A549 (cell line): ENCODE measurements around the gene ZEB1. TPM values are rescaled to one million over a fixed set of nuclear protein-coding genes. Genes with fewer than 3 reads are reported as not detected.

ENCODE experiments used
- ATAC-seq, 2 experiments: fragments of 200-7000 bp in 1 of 2; fragments of >200 bp in 1 of 2; cut with Nextera tagmentation in 1 of 2; cut with Tn5 transposase in 1 of 2; 3 replicates each; pipeline versions ENCODE4 v1.8.0 to v1.9.1; 2018 to 2020; ENCODE audit warnings: mild to moderate bottlenecking in 1 of 2, moderate library complexity in 1 of 2
- CTCF ChIA-PET: fragments of 300-600 bp; sonication (Branson Sonifier 250); formaldehyde crosslinking; extraction: SDS; loops from one replicate; lab custom pipeline; 2021; ENCODE audit warnings: antibody characterized with exemption, inconsistent platforms; lab: Yijun Ruan, JAX
- POLR2A ChIA-PET: fragments of 350-600 bp; formaldehyde crosslinking; extraction: SDS; loops from one replicate; lab custom pipeline; 2021; ENCODE audit warnings: antibody characterized with exemption, inconsistent platforms; lab: Yijun Ruan, JAX
- DNase-seq, 2 experiments: peaks; one replicate each; pipeline versions ENCODE4 v3.0.0 to v3.0.0-alpha.2; 2011 to 2016; ENCODE audit warnings: low read depth in 1 of 2, low spot score in 1 of 2
- FAIRE-seq: peaks from 2 replicates; lab custom pipeline; 2011; peaks lifted over from hg19 to GRCh38; lab: Jason Lieb, UNC
- H3K27ac ChIP-seq, 2 experiments: fragments of >200 bp; sonication (Bioruptor Twin); formaldehyde crosslinking; 3 replicates each; pipeline ENCODE4 v1.5.1; 2016 to 2017
- H3K4me1 ChIP-seq: fragments of >200 bp; sonication (Bioruptor Twin); formaldehyde crosslinking; 3 replicates; pipeline ENCODE4 v1.6.1; 2016
- H3K4me2 ChIP-seq: fragments of >200 bp; sonication (Bioruptor Twin); formaldehyde crosslinking; 3 replicates; pipeline ENCODE4 v1.6.1; 2016
- H3K4me3 ChIP-seq: fragments of >200 bp; sonication (Bioruptor Twin); formaldehyde crosslinking; 3 replicates; pipeline ENCODE4 v1.5.1; 2016
- H3K9me3 ChIP-seq: fragments of >200 bp; sonication (Bioruptor Twin); formaldehyde crosslinking; 3 replicates; pipeline ENCODE4 v1.6.1; 2016
- CEBPB ChIP-seq, 2 experiments: fragments of >200 bp in 1 of 2; sonication (Bioruptor Twin) in 1 of 2; formaldehyde crosslinking in 1 of 2; IDR thresholded peaks; 2 replicates each; pipeline ENCODE4 v1.6.1; 2012 to 2016
- CHD4 ChIP-seq: fragments of 200-600 bp; sonication (generic); IDR thresholded peaks from 2 replicates; pipeline ENCODE4 v1.6.1; 2016; ENCODE audit warnings: antibody characterized with exemption, mild to moderate bottlenecking, borderline replicate concordance
- CTCF ChIP-seq: fragments of >200 bp; sonication (Bioruptor Twin); formaldehyde crosslinking; IDR thresholded peaks from 3 replicates; pipeline ENCODE4 v1.5.1; 2016
- E2F6 ChIP-seq: IDR thresholded peaks from 2 replicates; pipeline ENCODE4 v1.6.1; 2012; ENCODE audit warnings: low read depth, borderline replicate concordance
- EP300 ChIP-seq, 2 experiments: fragments of >200 bp; sonication (Bioruptor Twin); formaldehyde crosslinking; IDR thresholded peaks; 2 replicates in 1 of 2; 3 replicates in 1 of 2; pipeline ENCODE4 v1.6.1; 2016 to 2017
- ESRRA ChIP-seq: fragments of 150-350 bp; IDR thresholded peaks from 2 replicates; pipeline ENCODE4 v1.6.1; 2014; ENCODE audit warnings: mild to moderate bottlenecking, low read length, borderline replicate concordance
- FOSL2 ChIP-seq, 2 experiments: fragments of 450-650 bp in 1 of 2; fragments of >200 bp in 1 of 2; sonication (Bioruptor Twin) in 1 of 2; formaldehyde crosslinking; IDR thresholded peaks; 2 replicates each; pipeline versions ENCODE4 v1.5.0 to v1.6.1; 2016 to 2020; ENCODE audit warnings: mild to moderate bottlenecking in 1 of 2, moderate library complexity in 1 of 2
- FOXS1 ChIP-seq: fragments of 250-450 bp; sonication (Bioruptor Pico); IDR thresholded peaks from 2 replicates; pipeline ENCODE4 v1.5.0; 2020; ENCODE audit warnings: mild to moderate bottlenecking, moderate library complexity
- GATA3 ChIP-seq: IDR thresholded peaks from 2 replicates; pipeline ENCODE4 v1.6.1; 2012; ENCODE audit warnings: borderline replicate concordance
- HEYL ChIP-seq: fragments of 250-450 bp; sonication (Bioruptor Pico); IDR thresholded peaks from 2 replicates; pipeline ENCODE4 v1.8.0; 2021; ENCODE audit warnings: mild to moderate bottlenecking, moderate library complexity
- HOXB5 ChIP-seq: fragments of 250-450 bp; sonication (Bioruptor Pico); IDR thresholded peaks from 2 replicates; pipeline ENCODE4 v1.5.0; 2020; ENCODE audit warnings: mild to moderate bottlenecking, moderate library complexity
- JUNB ChIP-seq: fragments of >200 bp; sonication (Bioruptor Twin); formaldehyde crosslinking; IDR thresholded peaks from 2 replicates; pipeline ENCODE4 v1.6.1; 2016
- MAZ ChIP-seq: fragments of 150-350 bp; IDR thresholded peaks from 2 replicates; pipeline ENCODE4 v1.6.1; 2014; ENCODE audit warnings: antibody characterized with exemption, low read depth, low read length, borderline replicate concordance
- NR3C1 ChIP-seq: fragments of >200 bp; sonication (Bioruptor Twin); formaldehyde crosslinking; IDR thresholded peaks from 3 replicates; pipeline ENCODE4 v1.6.1; 2017
- PHF8 ChIP-seq: fragments of 200-600 bp; sonication (generic); IDR thresholded peaks from 2 replicates; pipeline ENCODE4 v1.6.1; 2016; ENCODE audit warnings: low read depth, mild to moderate bottlenecking, antibody characterized with exemption, moderate library complexity, borderline replicate concordance
- POLR2A ChIP-seq: IDR thresholded peaks from 2 replicates; pipeline ENCODE4 v1.6.1; 2012; ENCODE audit warnings: mild to moderate bottlenecking, low read length
- RAD21 ChIP-seq, 2 experiments: fragments of >200 bp in 1 of 2; sonication (Bioruptor Twin) in 1 of 2; formaldehyde crosslinking in 1 of 2; IDR thresholded peaks in 1 of 2; conservative IDR thresholded peaks in 1 of 2; 2 replicates in 1 of 2; 3 replicates in 1 of 2; pipeline ENCODE4 v1.6.1; 2012 to 2018; ENCODE audit warnings: inconsistent platforms in 1 of 2
- RARB ChIP-seq: fragments of 250-450 bp; sonication (Bioruptor Pico); IDR thresholded peaks from 2 replicates; pipeline ENCODE4 v1.8.0; 2021; ENCODE audit warnings: mild to moderate bottlenecking, moderate library complexity
- RNF2 ChIP-seq: fragments of 200-600 bp; sonication (generic); IDR thresholded peaks from 2 replicates; pipeline ENCODE4 v1.6.1; 2016; ENCODE audit warnings: low read depth, mild to moderate bottlenecking, antibody characterized with exemption, moderate library complexity, borderline replicate concordance
- ZC3H11A ChIP-seq: fragments of 450-650 bp; IDR thresholded peaks from 2 replicates; pipeline ENCODE4 v1.6.1; 2014; ENCODE audit warnings: antibody characterized with exemption, mild to moderate bottlenecking
- WGBS: methylation state at CpG from one replicate; pipeline ENCODE4 v1.1.6; 2017; ENCODE audit errors: missing lambda C conversion rate; 5-methylcytosine and 5-hydroxymethylcytosine counted together
- polyA plus RNA-seq, 4 experiments: library from polyadenylated mRNA; depleted of rRNA in 3 of 4; stranded (reverse); fragments of >200 nt; fragmentation: RNase III in 1 of 4; extraction: RNeasy Plus Mini Kit Qiagen cat#74134 plus additional on column Dnase treatment in 1 of 4; gene quantifications; 2 replicates in 3 of 4; 3 replicates in 1 of 4; pipeline ENCODE4 v1.2.3, GENCODE V29; 2011 to 2017
- TF ChIP-seq, protein P1 (sequence below): fragments of >200 bp; sonication (Bioruptor Twin); formaldehyde crosslinking; IDR thresholded peaks from 2 replicates; pipeline ENCODE4 v1.6.1; 2016
- TF ChIP-seq, protein P2 (sequence below): IDR thresholded peaks from 2 replicates; pipeline ENCODE4 v1.6.1; 2012
- TF ChIP-seq, protein P3 (sequence below): fragments of 250-450 bp; sonication (Bioruptor Pico); IDR thresholded peaks from 2 replicates; pipeline ENCODE4 v1.5.0; 2021; ENCODE audit warnings: mild to moderate bottlenecking, moderate library complexity, borderline replicate concordance

ZEB1 gene
- polyA plus RNA-seq, 2 of the 4 experiments (the other 2 are of a cell fraction) = 8.1 to 23.8 TPM

- TF ChIP-seq RAD21 (conservative IDR thresholded peaks at IDR 0.05 in 1 of 2, IDR thresholded peaks at IDR 0.05 in 1 of 2) (no peak), MAZ (no peak), E2F6 (no peak), ESRRA (no peak), RNF2 (no peak), JUNB (no peak), GATA3 (no peak), ZC3H11A (no peak), HEYL (CRISPR knock-in tag) (no peak), FOXS1 (CRISPR knock-in tag) (no peak), RARB (no peak)
- TF ChIP-seq, protein P1, sequence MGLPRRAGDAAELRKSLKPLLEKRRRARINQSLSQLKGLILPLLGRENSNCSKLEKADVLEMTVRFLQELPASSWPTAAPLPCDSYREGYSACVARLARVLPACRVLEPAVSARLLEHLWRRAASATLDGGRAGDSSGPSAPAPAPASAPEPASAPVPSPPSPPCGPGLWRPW = no peak
- Histone ChIP-seq H3K27ac (no peak overlapping the region), H3K4me2 (no peak overlapping the region), H3K9me3 (no peaks in the 10 kb centered on the region), H3K4me3 (no peak overlapping the region), H3K4me1 (no peaks in the 10 kb centered on the region)
- ChIA-PET CTCF (no interaction called here), POLR2A (no interaction called here)
- FAIRE-seq (no peak), DNase-seq (no peak), ATAC-seq (no peak)
- 84% methylated on average over 1 of the region's 1 CpG for WGBS
These were observed 62.2 kb downstream of the ZEB1 start for GRCh38 chr10:31381171-31381570.

DNA sequence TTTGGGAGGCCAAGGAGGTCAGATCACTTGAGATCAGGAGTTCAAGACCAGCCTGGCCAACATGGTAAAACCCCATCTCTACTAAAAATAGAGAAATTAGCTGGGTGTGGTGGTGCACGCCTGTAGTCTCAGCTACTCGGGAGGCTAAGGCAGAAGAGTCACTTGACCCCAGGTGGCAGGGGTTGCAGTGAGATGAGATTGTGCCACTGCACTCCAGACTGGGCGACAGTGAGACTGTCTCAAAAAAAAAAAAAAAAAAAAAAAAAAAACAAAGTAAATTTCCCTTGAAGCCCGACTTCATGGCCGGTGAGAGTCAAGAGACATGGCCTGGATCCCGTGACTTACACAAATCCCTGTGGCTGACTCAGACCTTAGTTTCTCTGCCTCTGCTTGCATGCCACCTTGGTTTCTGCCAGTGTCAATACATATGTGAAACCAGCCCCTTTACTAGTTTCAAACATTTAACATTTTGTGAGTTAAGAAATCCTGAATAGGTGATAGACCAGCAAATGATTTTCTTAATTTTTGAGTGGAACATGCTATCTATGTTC is 62.8 kb downstream of the ZEB1 start:
- no peak overlapping the region for H3K4me2 ChIP-seq
- no peaks in the 10 kb centered on the region for H3K4me1 ChIP-seq
- DNase-seq (no peak), FAIRE-seq (no peak), ATAC-seq (no peak)
- POLR2A ChIA-PET = no interaction called here
- no peak overlapping the region for H3K4me3 ChIP-seq
- H3K27ac ChIP-seq = no peak overlapping the region
- 94% methylated on average over 6 of the region's 6 CpGs for WGBS
- CTCF ChIA-PET = interaction anchor here (0.6 kb wide), 1 partner anchor 630 kb away, joined by 3 read pairs; no protein-coding TSS in a partner anchor
- no peaks in the 10 kb centered on the region for H3K9me3 ChIP-seq
- TF ChIP-seq, protein P2, sequence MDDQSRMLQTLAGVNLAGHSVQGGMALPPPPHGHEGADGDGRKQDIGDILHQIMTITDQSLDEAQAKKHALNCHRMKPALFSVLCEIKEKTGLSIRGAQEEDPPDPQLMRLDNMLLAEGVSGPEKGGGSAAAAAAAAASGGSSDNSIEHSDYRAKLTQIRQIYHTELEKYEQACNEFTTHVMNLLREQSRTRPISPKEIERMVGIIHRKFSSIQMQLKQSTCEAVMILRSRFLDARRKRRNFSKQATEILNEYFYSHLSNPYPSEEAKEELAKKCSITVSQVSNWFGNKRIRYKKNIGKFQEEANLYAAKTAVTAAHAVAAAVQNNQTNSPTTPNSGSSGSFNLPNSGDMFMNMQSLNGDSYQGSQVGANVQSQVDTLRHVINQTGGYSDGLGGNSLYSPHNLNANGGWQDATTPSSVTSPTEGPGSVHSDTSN = no peak
- TF ChIP-seq CHD4 (no peak), PHF8 (no peak), CEBPB (IDR thresholded peaks at IDR 0.05) (no peak), POLR2A (no peak), CTCF (no peak), ZC3H11A (no peak)

DNA sequence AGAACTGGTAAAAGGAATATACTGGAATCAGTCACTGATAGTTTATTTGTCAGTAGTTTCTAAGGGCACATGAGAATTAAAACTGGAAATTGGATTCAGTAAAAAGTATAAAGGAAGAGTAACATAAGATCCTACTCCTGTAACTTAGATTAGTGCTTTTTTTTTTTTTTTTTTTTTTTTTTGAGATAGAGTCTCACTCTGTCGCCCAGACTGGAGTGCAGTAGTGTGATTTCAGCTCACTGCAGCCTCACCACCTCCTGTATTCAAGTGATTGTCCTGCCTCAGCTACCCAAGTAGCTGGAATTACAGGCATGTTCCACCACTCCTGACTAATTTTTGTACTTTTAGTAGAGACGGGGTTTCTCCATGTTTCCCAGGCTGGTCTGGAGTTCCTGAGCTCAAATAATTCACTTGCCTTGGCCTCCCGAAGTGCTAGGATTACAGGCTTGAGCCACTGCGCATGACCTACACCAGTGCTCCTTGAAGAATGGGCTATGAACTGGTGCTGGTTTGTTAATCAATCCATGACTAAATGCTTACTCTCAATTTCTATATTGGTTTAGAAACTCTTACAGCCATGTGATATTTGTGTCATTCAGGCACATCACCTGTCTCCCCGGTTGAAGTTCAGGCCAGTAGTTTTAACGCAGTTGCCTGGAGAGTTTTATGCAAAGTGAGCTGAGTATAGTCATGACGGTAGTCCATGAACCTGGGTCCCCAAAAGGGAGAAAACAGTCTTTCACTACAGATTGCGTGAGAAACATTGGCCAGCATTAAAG is 65.0 kb downstream of the ZEB1 start:
- Histone ChIP-seq H3K4me1 (no peaks in the 10 kb centered on the region), H3K4me3 (no peak overlapping the region), H3K27ac (no peak overlapping the region), H3K4me2 (no peak overlapping the region), H3K9me3 (no peaks in the 10 kb centered on the region)
- POLR2A ChIA-PET = interaction anchor here (0.6 kb wide), 1 partner anchor 18 kb away, joined by 3 read pairs; no protein-coding TSS in a partner anchor
- no peak for ATAC-seq
- TF ChIP-seq ESRRA (no peak), RAD21 (conservative IDR thresholded peaks at IDR 0.05 in 1 of 2, IDR thresholded peaks at IDR 0.05 in 1 of 2) (no peak), FOSL2 (IDR thresholded peaks at IDR 0.05) (no peak), FOSL2 (CRISPR knock-in tag; IDR thresholded peaks at IDR 0.05) (no peak), NR3C1 (no peak), EP300 (IDR thresholded peaks at IDR 0.05) (no peak), GATA3 (no peak), HOXB5 (CRISPR knock-in tag) (no peak)
- TF ChIP-seq, protein P1 = no peak
- TF ChIP-seq, protein P3, sequence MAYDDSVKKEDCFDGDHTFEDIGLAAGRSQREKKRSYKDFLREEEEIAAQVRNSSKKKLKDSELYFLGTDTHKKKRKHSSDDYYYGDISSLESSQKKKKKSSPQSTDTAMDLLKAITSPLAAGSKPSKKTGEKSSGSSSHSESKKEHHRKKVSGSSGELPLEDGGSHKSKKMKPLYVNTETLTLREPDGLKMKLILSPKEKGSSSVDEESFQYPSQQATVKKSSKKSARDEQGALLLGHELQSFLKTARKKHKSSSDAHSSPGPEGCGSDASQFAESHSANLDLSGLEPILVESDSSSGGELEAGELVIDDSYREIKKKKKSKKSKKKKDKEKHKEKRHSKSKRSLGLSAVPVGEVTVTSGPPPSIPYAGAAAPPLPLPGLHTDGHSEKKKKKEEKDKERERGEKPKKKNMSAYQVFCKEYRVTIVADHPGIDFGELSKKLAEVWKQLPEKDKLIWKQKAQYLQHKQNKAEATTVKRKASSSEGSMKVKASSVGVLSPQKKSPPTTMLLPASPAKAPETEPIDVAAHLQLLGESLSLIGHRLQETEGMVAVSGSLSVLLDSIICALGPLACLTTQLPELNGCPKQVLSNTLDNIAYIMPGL (CRISPR knock-in tag) = no peak
- peak; percentile 18 for FAIRE-seq
- WGBS = 94% methylated on average over 8 of the region's 8 CpGs
- CTCF ChIA-PET = no interaction called here
- DNase-seq = no peak
